Amniotic stem cell (primary cell): ENCODE data around the gene LRRC36.
"Not testable (repeated sequence)": the region's sequence is repeated elsewhere in the genome, so short reads cannot be mapped to it uniquely, and the experiment has no call there.

Experiments
- DNase-seq: peaks from one replicate; lab custom pipeline; 2025; lab: John Stamatoyannopoulos, UW

The LRRC36 gene

GRCh38 chr16:67346341-67346740 is 19.7 kb downstream of the LRRC36 start:
- no peak for DNase-seq

DNA sequence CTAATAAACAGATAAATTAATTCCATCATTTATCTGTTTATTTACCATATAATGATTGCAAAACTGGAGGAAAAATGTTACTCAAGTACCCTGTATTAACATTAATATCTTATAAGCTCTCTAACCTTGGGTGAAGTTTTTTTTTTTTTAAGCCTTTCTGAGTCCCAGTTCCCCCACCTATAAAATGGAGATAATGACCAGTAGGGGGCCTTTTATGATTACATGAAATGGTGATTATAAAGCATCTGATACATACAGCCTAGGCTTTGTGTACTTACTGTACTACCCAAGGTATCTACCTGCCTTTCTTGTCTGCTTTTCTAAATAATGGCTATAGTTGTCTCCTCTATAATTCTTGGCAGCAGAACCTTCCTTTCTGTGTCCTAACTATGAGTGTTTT is 22.6 kb downstream of the LRRC36 start:
- no peak for DNase-seq

- DNase-seq, result no peak
These were observed 23.7 kb downstream of the LRRC36 start for GRCh38 chr16:67350324-67350723.

DNA sequence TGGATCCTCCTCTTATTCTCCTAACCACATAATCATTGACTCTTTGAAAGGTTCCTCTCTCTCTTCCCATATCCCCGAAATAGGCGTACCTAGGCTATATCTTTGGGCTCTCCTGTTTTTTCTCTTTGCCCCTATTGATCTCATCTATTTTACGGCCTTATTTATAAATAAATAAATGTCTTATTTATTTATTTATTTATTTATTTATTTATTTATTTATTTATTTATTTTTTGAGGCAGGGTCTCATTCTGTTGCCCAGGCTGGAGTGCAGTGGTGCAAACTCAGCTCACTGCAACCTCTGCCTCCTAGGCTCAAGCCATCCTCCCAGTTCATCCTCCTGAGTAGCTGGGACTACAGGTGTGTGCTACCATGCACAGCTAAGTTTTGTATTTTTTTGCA is 25.8 kb downstream of the LRRC36 start:
- not testable (repeated sequence) for DNase-seq

DNA sequence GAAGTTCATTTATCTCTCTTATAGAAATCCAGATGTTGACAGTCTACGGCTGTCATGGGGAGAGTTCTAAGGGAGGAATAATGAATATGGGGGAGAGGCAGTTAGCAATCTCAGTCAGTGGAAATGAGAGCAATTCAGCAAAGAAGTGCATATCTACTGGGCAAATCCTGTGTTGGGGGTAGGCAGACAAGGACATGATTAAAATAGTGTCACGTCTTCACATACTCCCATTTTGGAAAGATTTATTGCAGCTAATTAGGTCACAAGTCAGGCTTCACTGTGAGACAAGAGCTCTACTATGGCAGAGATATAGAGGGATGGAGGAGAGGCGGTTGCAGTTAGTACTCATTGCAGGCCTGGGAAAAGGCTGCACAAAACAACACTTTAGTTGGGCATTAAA is 29.8 kb downstream of the LRRC36 start:
- DNase-seq, result no peak

- no peak for DNase-seq
These were observed 30.9 kb downstream of the LRRC36 start for GRCh38 chr16:67357561-67357960.

- DNase-seq, result not testable (repeated sequence)
These were observed 33.1 kb downstream of the LRRC36 start for GRCh38 chr16:67359540-67360269.

DNA sequence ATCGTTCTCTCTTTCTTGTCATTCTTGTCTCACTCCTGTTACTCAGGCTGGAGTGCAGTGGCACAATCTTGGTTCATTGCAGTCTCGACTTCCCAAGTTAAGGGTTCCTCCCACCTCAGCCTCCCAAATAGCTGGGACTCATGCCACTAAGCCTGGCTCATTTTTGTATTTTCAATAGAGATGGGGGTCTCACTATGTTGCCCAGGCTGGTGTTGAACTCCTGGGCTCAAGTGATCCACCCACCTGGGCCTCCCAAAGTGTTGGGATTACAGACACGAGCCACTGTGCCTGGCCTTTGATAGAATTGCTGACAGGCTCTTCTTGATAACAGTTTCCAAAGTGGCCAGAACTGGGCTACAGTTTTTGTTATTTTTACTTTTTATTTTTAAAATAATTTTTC is 34.4 kb downstream of the LRRC36 start:
- DNase-seq, result no peak

DNA sequence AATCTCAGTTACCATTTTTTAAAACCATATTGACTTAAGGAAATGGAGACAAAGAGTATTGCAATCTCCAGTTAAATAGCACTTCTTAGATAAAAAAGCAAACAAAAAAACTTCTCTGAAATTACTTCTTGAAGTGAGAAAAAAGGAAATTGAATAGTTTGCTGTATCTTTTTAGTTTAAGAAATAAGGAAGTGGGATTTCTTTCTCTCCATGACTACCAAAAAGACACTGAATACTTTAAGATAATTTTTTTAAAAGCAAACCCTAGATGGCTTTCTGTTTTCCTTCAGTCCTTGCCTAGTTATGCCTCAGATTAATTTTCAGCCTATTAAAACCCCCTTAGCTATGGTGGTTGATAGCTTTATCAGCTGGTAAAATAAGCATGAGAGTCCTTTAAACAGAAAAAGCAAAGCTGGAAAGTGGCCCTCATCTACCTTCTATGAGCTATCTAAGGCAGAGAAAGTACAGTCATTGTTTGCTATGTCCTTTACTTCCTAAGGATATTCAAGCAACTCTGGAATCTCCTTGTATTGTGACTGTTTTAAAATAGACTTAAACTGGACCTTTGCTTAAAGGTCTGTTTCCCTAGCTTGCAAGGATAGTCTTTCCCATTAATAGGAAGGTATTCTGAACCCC is 38.1 kb downstream of the LRRC36 start:
- no peak for DNase-seq

DNA sequence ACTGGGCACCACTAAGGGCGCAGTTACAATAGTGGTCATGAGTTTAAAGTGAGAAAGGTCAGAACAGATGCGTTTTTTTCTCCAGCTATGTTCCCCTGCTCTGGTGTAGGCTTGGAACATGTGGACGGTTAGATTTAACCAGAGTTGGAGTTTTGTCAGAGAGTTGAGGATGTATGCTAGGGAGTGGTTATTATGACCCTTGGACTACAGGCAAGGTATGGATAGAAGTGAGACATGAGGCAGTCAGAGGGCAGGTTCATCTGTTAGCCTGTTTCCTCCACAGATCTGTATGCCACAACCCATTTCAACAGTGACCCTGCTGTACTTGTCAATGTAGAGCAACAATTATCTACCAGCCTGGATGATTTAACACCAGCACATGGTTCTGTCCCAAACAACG is 44.0 kb downstream of the LRRC36 start:
- DNase-seq, result no peak

GRCh38 chr16:67372664-67373063 is 46.0 kb downstream of the LRRC36 start:
- DNase-seq, result no peak

- DNase-seq, result not testable (repeated sequence)
These were observed 49.4 kb downstream of the LRRC36 start for GRCh38 chr16:67376012-67376411.

- no peak for DNase-seq
These were observed 52.0 kb downstream of the LRRC36 start for GRCh38 chr16:67378642-67379041.

GRCh38 chr16:67383284-67383683 is 56.7 kb downstream of the LRRC36 start:
- no peak for DNase-seq

DNA sequence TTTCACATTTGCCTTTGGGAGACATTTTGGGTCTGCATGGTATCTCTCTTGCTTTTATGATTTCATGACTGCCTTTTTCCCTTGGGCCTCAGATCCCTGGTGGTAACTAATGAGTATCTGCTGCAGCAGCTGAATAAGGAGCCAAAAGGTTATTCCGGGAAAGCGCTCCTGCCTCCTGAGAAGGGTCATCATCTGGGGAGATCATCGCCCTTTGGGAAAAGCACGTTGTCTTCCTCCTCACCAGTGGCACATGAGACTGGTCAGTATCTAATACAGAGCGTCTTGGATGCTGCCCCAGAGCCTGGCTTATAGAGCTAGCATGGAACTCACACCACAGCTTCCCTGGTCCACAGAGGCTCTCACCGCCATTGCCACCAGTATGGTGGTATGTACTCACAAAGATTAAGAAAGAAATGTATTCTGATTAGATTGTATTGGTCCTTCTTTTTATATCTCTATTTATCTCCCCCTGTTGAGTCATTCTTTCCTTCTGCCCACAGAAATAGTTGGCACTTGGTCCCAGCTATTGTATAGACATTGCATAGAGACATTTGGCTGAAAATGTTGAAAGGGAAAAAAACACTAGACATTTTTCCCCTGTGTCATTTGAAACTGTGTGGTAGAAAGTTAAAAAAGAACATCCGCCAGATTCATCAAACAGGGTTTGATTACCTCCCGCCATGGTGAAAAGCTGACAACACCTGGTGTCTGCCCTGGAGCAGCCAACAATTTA is 58.3 kb downstream of the LRRC36 start:
- DNase-seq, result no peak

GRCh38 chr16:67386861-67387455 is 60.3 kb downstream of the LRRC36 start:
- DNase-seq, result no peak

GRCh38 chr16:67387479-67388079 is 61.0 kb downstream of the LRRC36 start:
- no peak for DNase-seq

- DNase-seq, result no peak
These were observed 61.6 kb downstream of the LRRC36 start for GRCh38 chr16:67388191-67388590.

DNA sequence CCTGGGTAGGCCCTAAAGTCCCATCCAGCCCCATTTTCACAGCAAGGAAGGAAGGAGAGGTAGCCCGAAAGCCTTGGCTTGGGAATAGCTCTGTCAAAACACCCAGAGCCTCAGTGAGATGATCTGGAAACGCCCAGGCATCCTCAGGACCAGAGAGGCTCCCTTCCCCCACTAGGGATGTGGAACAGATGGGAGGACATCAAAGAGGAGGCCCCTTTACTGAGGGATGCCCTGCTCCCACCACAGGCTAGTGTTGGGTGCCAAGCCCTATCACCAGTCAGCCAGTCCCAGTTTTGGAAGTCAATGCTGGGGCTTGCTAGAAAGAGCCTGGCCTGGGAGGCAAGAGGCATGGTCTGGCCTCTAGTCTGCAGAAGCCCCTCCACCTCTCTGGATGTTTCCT is 62.0 kb downstream of the LRRC36 start:
- DNase-seq, result no peak

DNA sequence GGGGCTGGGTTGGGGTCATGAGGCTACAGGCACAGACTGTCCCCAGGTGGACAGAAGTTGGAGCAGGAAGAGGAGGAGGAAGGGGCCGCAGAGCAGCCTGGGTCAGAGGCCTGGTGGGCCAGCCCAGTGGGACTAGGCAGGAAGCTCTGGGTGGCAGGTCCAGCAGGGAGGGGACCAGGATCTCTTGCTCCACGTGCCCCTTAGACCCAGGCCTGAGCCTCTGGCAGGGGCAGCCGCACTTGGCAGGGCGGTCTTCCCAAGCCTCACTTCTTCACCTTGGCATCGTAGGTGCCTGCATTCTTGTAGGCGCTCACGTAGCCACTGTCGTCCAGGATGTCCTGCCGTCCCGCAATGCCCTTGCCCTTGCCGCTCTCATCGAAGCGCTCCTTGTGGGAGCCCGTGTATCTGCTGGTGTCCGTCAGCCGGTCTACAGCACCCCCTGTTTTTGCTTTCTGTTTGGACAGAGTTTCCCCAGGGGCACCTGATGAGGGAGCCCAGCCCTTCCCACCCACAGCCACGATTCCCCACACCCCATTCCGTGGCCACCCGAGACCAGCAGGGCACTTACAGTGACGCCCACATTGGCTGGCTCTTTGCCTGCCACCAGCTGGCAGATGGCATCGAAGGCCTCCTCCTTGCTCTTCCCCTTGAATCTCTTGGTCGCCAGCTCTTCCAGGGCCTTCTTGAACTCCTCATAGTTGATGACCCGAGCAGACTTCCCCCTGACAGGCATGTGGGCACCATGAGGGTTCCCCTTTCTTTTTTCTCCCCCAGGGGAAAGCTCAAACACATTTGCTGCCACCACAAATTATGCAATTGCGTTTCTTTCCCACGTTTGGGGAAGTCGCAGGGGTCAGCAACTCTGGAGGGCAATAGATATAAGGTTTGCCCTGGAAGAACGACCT is 63.5 kb downstream of the LRRC36 start:
- no peak for DNase-seq

DNA sequence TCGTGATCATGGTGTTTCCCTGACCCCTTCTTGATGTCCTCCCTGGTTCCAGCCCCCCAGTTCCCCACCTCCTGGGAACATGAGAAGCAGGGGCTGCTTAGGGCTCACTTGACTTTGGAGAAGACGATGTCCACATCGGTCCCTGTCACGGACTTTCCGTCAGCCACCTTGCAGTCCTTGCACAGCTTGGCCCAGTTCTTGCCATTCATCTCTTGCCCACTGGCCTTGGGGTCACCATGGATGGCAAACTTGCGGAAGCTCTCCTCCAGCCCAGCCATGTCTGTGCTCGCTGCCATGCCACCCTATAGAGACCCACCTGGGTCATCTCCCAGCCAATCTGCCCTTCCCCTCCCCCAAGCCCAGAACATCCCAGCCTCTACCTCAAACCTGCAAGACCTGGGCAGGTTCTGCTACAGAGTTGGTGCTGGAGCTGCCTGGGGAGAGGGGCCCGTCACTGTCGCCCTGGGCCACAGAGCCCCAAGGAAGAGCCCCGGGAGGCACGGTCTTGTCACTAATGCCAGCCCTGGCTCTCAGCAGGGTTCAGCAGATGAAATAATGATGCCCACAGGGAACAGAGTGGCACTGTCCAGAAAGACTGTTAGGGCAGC is 64.3 kb downstream of the LRRC36 start:
- DNase-seq, result no peak
